HEK293T (cell line): ENCODE measurements around the gene LSM14A.
"Not testable (repeated sequence)": the region's sequence is repeated elsewhere in the genome, so short reads cannot be mapped to it uniquely, and the experiment has no call there.

Source experiments
- CTCF ChIA-PET: fragments of 350-600 bp; formaldehyde crosslinking; extraction: SDS; loops from one replicate; lab custom pipeline; 2021; ENCODE audit warnings: antibody characterized with exemption, inconsistent platforms; lab: Yijun Ruan, JAX
- POLR2A ChIA-PET: fragments of 350-600 bp; formaldehyde crosslinking; extraction: SDS; loops from one replicate; lab custom pipeline; 2020; ENCODE audit warnings: antibody characterized with exemption, inconsistent platforms; lab: Yijun Ruan, JAX
- DNase-seq: peaks from one replicate; pipeline ENCODE4 v3.0.0; 2012; ENCODE audit warnings: mixed read lengths; ENCODE audit errors: extremely low spot score
- ARNT ChIP-seq: fragments of 450-650 bp; IDR thresholded peaks from 2 replicates; pipeline ENCODE4 v1.6.1; 2017; ENCODE audit warnings: mild to moderate bottlenecking
- BHLHE40 ChIP-seq: fragments of 450-650 bp; IDR thresholded peaks from 2 replicates; pipeline ENCODE4 v1.6.1; 2016; ENCODE audit warnings: mild to moderate bottlenecking, moderate library complexity, borderline replicate concordance
- CTBP1 ChIP-seq: fragments of 450-650 bp; IDR thresholded peaks from 2 replicates; pipeline ENCODE4 v1.6.1; 2016; ENCODE audit warnings: borderline replicate concordance
- ELF4 ChIP-seq: fragments of 450-650 bp; IDR thresholded peaks from 2 replicates; pipeline ENCODE4 v1.6.1; 2017; ENCODE audit warnings: antibody characterized with exemption
- FOXA1 ChIP-seq: fragments of 450-650 bp; IDR thresholded peaks from 2 replicates; pipeline ENCODE4 v1.6.1; 2016; ENCODE audit warnings: mild to moderate bottlenecking
- FOXK2 ChIP-seq: fragments of 450-650 bp; IDR thresholded peaks from 2 replicates; pipeline ENCODE4 v1.6.1; 2016; ENCODE audit warnings: mild to moderate bottlenecking
- FOXM1 ChIP-seq: fragments of 450-650 bp; IDR thresholded peaks from 2 replicates; pipeline ENCODE4 v1.6.1; 2017; ENCODE audit warnings: mild to moderate bottlenecking, borderline replicate concordance
- HDGF ChIP-seq: fragments of 450-650 bp; IDR thresholded peaks from 2 replicates; pipeline ENCODE4 v1.6.1; 2017; ENCODE audit warnings: antibody characterized with exemption, borderline replicate concordance
- L3MBTL2 ChIP-seq: fragments of 450-650 bp; conservative IDR thresholded peaks from 2 replicates; pipeline ENCODE4 v1.6.1; 2016; ENCODE audit warnings: mild to moderate bottlenecking
- LEF1 ChIP-seq: fragments of 450-650 bp; IDR thresholded peaks from 2 replicates; pipeline ENCODE4 v1.6.1; 2017; ENCODE audit warnings: mild to moderate bottlenecking, borderline replicate concordance
- NFRKB ChIP-seq: fragments of 450-650 bp; IDR thresholded peaks from 2 replicates; pipeline ENCODE4 v1.6.1; 2016; ENCODE audit warnings: mild to moderate bottlenecking, moderate library complexity
- PKNOX1 ChIP-seq: fragments of 450-650 bp; IDR thresholded peaks from 2 replicates; pipeline ENCODE4 v1.6.1; 2016
- SP1 ChIP-seq: fragments of 450-650 bp; IDR thresholded peaks from 2 replicates; pipeline ENCODE4 v1.6.1; 2017
- SUZ12 ChIP-seq: fragments of 450-650 bp; IDR thresholded peaks from 2 replicates; pipeline ENCODE4 v1.6.1; 2016; ENCODE audit warnings: mild to moderate bottlenecking
- TARDBP ChIP-seq: fragments of 450-650 bp; IDR thresholded peaks from 2 replicates; pipeline ENCODE4 v1.6.1; 2016
- ZNF384 ChIP-seq: fragments of 450-650 bp; IDR thresholded peaks from 2 replicates; pipeline ENCODE4 v1.6.1; 2016

Gene LSM14A

GRCh38 chr19:34201133-34201532, 28.8 kb downstream of the LSM14A start:
- TF ChIP-seq CTBP1 (no peak), LEF1 (no peak), NFRKB (no peak), FOXK2 (no peak), FOXA1 (no peak), SP1 (no peak), SUZ12 (no peak), PKNOX1 (no peak)
- no peak for DNase-seq
- CTCF ChIA-PET: no interaction called here
- POLR2A ChIA-PET: no interaction called here

- DNase-seq, POLR2A ChIA-PET, CTCF ChIA-PET: not testable (repeated sequence)
These were observed 33.0 kb downstream of the LSM14A start for GRCh38 chr19:34205324-34205723.

GRCh38 chr19:34208291-34208884, 36.1 kb downstream of the LSM14A start:
- TF ChIP-seq PKNOX1 (no peak), ELF4 (no peak), FOXM1 (no peak), NFRKB (no peak), FOXK2 (no peak), TARDBP (no peak), BHLHE40 (no peak), ZNF384 (no peak), CTBP1 (no peak), LEF1 (no peak), ARNT (no peak), SP1 (no peak), HDGF (no peak), SUZ12 (no peak)
- ChIA-PET CTCF (no interaction called here), POLR2A (no interaction called here)
- DNase-seq: no peak

- ChIA-PET POLR2A (no interaction called here), CTCF (no interaction called here)
- DNase-seq: no peak
- no peak for TF ChIP-seq CTBP1
- no peak for TF ChIP-seq NFRKB
- TF ChIP-seq FOXK2: no peak
- no peak for TF ChIP-seq TARDBP
- TF ChIP-seq SUZ12: no peak
- no peak for TF ChIP-seq SP1
- TF ChIP-seq L3MBTL2: no peak
- no peak for TF ChIP-seq LEF1
- TF ChIP-seq BHLHE40: no peak
- no peak for TF ChIP-seq ARNT
- TF ChIP-seq HDGF: no peak
- no peak for TF ChIP-seq FOXM1
- TF ChIP-seq ZNF384: no peak
- TF ChIP-seq FOXA1: no peak
- no peak for TF ChIP-seq ELF4
- no peak for TF ChIP-seq PKNOX1
These were observed 37.4 kb downstream of the LSM14A start for GRCh38 chr19:34209726-34210125.

- POLR2A ChIA-PET: no interaction called here
These were observed 41.0 kb downstream of the LSM14A start for GRCh38 chr19:34213283-34213682.

More at GRCh38 chr19:34213283-34213682, 41.0 kb downstream of the LSM14A start:
- CTCF ChIA-PET: no interaction called here
- DNase-seq: no peak
- no peak for TF ChIP-seq PKNOX1
- TF ChIP-seq NFRKB: no peak
- TF ChIP-seq ELF4: no peak
- no peak for TF ChIP-seq SUZ12
- TF ChIP-seq HDGF: no peak
- no peak for TF ChIP-seq LEF1
- no peak for TF ChIP-seq BHLHE40
- no peak for TF ChIP-seq ZNF384
- no peak for TF ChIP-seq CTBP1
- no peak for TF ChIP-seq FOXA1
